ENCODE measurements around the gene TAX1BP3.

The TAX1BP3 gene

GRCh38 chr17:3647769-3648555, 20.4 kb downstream of the TAX1BP3 start:
- peak overlapping the region; percentile 1 to 84 (median 64); a peak in 20 of 22 replicates for H3K4me2 ChIP-seq

DNA sequence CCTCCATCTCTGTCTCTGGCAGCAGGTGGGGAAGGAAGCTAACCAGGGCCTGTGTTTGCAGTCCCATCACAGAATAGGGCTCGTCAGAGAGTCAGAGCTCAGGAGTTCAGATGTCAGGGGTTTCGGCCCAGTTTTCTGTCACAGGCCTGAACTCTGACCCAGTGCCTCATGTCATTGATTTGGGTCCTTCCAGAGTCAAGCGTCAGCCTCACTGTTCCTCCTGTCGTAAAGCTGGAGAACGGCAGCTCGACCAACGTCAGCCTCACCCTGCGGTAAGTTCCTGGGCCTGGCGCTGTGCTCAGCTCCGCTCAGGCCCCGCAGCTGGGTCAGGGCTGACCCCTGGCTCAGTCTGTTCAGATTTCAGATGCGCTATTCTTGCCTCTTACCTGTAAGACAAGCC, 21.1 kb downstream of the TAX1BP3 start:
- no peak for TF ChIP-seq Cebpa-rat (IDR thresholded peaks at IDR 0.05)
- Histone ChIP-seq H4K20me1 (peaks cover 0 to 23% (median 0%) of the 10 kb centered on the region in 11 experiments; a peak in 4 of 22 replicates), H3K27ac (peak overlapping the region in 8 of 11 experiments; percentile 3 to 97 (median 50); a peak in 15 of 22 replicates), H3K9me3 (replicated peaks in 1 of 11) (no peaks in the 10 kb centered on the region), H3K9ac (peak overlapping the region; percentile 4 to 72 (median 34); a peak in 15 of 22 replicates), H3K4me3 (no peak overlapping the region), H3K27me3 (no peaks in the 10 kb centered on the region), H3K4me1 (peaks cover 41 to 62% (median 53%) of the 10 kb centered on the region in 10 experiments), H3K4me2 (peak overlapping the region; percentile 1 to 84 (median 64); a peak in 21 of 22 replicates), H3K36me3 (peaks cover 6 to 92% (median 67%) of the 10 kb centered on the region in 11 experiments; a peak in 21 of 22 replicates)

More at GRCh38 chr17:3647769-3648555, 20.4 kb downstream of the TAX1BP3 start:
- Histone ChIP-seq H3K4me3 (no peak overlapping the region), H3K27me3 (no peaks in the 10 kb centered on the region), H3K9me3 (replicated peaks in 1 of 11) (no peaks in the 10 kb centered on the region), H3K9ac (peak overlapping the region in 9 of 11 experiments; percentile 4 to 72 (median 37); a peak in 15 of 22 replicates), H3K27ac (peak overlapping the region in 8 of 11 experiments; percentile 3 to 97 (median 54); a peak in 15 of 22 replicates), H3K36me3 (peaks cover 6 to 92% (median 67%) of the 10 kb centered on the region in 11 experiments; a peak in 21 of 22 replicates), H4K20me1 (peaks cover 0 to 23% (median 0%) of the 10 kb centered on the region in 11 experiments; a peak in 5 of 22 replicates), H3K4me1 (peaks cover 41 to 55% (median 48%) of the 10 kb centered on the region in 10 experiments)
- TF ChIP-seq Cebpa-rat (IDR thresholded peaks at IDR 0.05): no peak

DNA sequence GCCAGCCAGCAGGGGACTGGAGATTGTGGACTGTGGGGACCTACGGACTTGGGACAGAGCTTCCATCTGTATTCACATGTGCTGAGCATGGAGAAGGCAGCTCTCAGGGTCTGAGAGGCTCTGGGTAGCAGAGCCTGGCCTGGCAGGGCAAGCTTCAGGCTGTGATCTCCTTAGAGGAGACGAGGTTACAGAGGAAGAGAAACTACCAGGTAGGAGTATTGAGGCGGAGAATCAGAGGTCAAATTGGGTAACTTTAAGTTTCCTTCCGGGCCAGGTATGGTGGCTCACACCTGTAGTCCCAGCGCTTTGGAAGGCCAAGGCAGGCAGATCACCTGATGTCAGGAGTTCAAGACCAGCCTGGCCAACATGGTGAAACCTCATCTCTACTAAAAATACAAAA, 23.1 kb downstream of the TAX1BP3 start:
- peaks cover 0 to 23% (median 0%) of the 10 kb centered on the region in 11 experiments; a peak in 4 of 22 replicates for H4K20me1 ChIP-seq
- peak overlapping the region in 5 of 11 experiments; percentile 13 to 72 (median 51); a peak in 10 of 22 replicates for H3K9ac ChIP-seq
- no peak for TF ChIP-seq Cebpa-rat (IDR thresholded peaks at IDR 0.05)
- no peaks in the 10 kb centered on the region for H3K9me3 ChIP-seq (replicated peaks in 1 of 11)
- H3K4me3 ChIP-seq: no peak overlapping the region
- H3K36me3 ChIP-seq: peaks cover 6 to 91% (median 61%) of the 10 kb centered on the region in 11 experiments; a peak in 21 of 22 replicates
- H3K4me2 ChIP-seq: peak overlapping the region in 9 of 11 experiments; percentile 22 to 84 (median 66); a peak in 20 of 22 replicates
- peaks cover 59 to 82% (median 72%) of the 10 kb centered on the region in 10 experiments for H3K4me1 ChIP-seq
- no peaks in the 10 kb centered on the region for H3K27me3 ChIP-seq
- H3K27ac ChIP-seq: peak overlapping the region in 7 of 11 experiments; percentile 9 to 97 (median 63); a peak in 12 of 22 replicates

DNA sequence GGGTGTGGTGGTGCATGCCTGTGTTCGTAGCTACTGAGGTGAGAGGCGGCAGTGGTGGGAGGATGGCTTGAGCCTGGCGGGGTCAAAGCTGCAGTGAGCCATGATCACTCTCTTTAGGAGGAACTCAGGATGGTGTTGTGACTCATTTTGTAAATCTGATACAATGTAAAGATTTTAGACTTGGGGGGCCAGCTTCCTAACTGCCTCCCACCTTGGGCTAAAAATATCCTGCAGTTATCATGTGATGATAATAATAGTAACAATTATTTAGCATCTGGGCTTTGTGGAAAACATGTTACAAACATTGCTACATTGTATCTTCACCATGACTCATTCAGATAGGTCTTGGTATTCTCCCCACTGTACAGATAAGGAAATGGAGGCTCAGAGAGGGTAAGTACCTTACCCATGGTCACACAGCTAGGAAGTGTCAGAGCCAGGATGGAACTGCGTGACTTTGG, 24.5 kb downstream of the TAX1BP3 start:
- Histone ChIP-seq H3K9ac (peak overlapping the region in 1 of 11 experiments; percentile 72; a peak in 1 of 22 replicates), H3K4me1 (peaks cover 73 to 96% (median 86%) of the 10 kb centered on the region in 10 experiments), H3K4me2 (peak overlapping the region in 10 of 11 experiments; percentile 12 to 84 (median 65); a peak in 15 of 22 replicates), H3K4me3 (no peak overlapping the region), H3K27ac (peak overlapping the region in 4 of 11 experiments; percentile 63 to 97 (median 72); a peak in 6 of 22 replicates), H3K9me3 (replicated peaks in 1 of 11) (no peaks in the 10 kb centered on the region), H3K36me3 (peaks cover 6 to 77% (median 47%) of the 10 kb centered on the region in 11 experiments; a peak in 21 of 22 replicates), H3K27me3 (no peaks in the 10 kb centered on the region), H4K20me1 (peaks cover 0 to 23% (median 0%) of the 10 kb centered on the region in 11 experiments; a peak in 4 of 22 replicates)
- no peak for TF ChIP-seq Cebpa-rat (IDR thresholded peaks at IDR 0.05)

DNA sequence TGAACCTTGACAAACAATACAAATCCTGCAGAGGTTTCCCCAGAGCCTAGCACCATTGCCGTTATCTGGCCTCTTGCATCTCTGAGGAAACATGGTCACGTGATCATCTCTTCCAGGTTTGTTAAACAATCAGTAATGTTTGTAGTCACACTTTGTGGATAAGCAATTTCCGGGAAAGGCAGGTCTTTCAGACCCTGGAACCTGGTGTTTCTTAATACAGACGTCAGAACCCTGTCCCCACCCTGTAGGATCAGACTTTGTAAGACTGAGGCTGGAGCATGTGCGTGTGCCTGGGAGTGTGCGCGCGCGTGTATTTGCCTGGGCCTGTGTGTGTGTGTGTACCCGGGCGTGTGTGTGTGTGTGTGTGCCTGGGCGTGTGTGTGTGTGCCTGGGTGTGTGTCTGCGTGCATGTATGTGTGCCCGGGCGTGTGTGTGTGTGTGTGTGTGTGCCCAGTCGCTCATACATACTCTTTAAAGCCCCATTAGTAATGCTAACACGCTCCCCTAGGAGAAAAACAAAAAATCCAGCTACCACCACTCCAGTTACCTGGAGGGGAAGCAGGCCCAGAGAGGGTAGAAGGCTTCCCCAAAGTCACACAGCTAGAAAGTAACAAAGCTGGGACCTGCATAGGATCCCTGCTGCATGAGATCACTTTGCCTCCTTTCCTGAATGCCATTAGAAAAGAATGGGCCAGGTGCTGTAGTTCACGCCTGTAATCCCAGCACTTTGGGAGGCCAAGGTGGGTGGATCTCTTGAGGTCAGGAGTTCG, 26.5 kb downstream of the TAX1BP3 start:
- Histone ChIP-seq H3K4me2 (peak overlapping the region; percentile 21 to 98 (median 84); a peak in 21 of 22 replicates), H3K4me3 (no peak overlapping the region), H3K9me3 (replicated peaks in 1 of 11) (no peaks in the 10 kb centered on the region), H3K9ac (peak overlapping the region in 5 of 11 experiments; percentile 12 to 98 (median 55); a peak in 6 of 22 replicates), H3K27ac (peak overlapping the region in 8 of 11 experiments; percentile 50 to 97 (median 90); a peak in 14 of 22 replicates), H3K27me3 (no peaks in the 10 kb centered on the region), H3K36me3 (peaks cover 0 to 57% (median 29%) of the 10 kb centered on the region in 11 experiments; a peak in 20 of 22 replicates), H4K20me1 (peaks cover 0 to 17% (median 0%) of the 10 kb centered on the region in 11 experiments; a peak in 4 of 22 replicates), H3K4me1 (peaks cover 82 to 100% (median 93%) of the 10 kb centered on the region in 10 experiments)
- no peak for TF ChIP-seq Cebpa-rat (IDR thresholded peaks at IDR 0.05)

- H3K36me3 ChIP-seq: peaks cover 0 to 51% (median 27%) of the 10 kb centered on the region in 11 experiments; a peak in 19 of 22 replicates
- no peaks in the 10 kb centered on the region for H3K27me3 ChIP-seq
- peaks cover 73 to 91% (median 85%) of the 10 kb centered on the region in 10 experiments for H3K4me1 ChIP-seq
- H3K27ac ChIP-seq: peak overlapping the region; percentile 75 to 97 (median 88)
- TF ChIP-seq Cebpa-rat (IDR thresholded peaks at IDR 0.05): no peak
- H3K9ac ChIP-seq: peak overlapping the region; percentile 63 to 98 (median 73); a peak in 21 of 22 replicates
- peaks cover 0 to 8% (median 0%) of the 10 kb centered on the region in 11 experiments; a peak in 4 of 22 replicates for H4K20me1 ChIP-seq
- peak overlapping the region; percentile 78 to 98 (median 89) for H3K4me2 ChIP-seq
- H3K9me3 ChIP-seq (replicated peaks in 1 of 11): no peaks in the 10 kb centered on the region
- peak overlapping the region in 5 of 10 experiments; percentile 1 to 33 (median 21); a peak in 2 of 20 replicates for H3K4me3 ChIP-seq
Observed at GRCh38 chr17:3641014-3641413, 27.4 kb downstream of the TAX1BP3 start.

- Histone ChIP-seq H3K4me3 (peak overlapping the region; percentile 1 to 95 (median 25); a peak in 16 of 20 replicates), H3K27ac (peak overlapping the region; percentile 75 to 97 (median 88)), H3K4me1 (peaks cover 68 to 88% (median 80%) of the 10 kb centered on the region in 10 experiments), H3K27me3 (no peaks in the 10 kb centered on the region), H4K20me1 (peaks cover 0 to 5% (median 0%) of the 10 kb centered on the region in 11 experiments; a peak in 4 of 22 replicates), H3K4me2 (peak overlapping the region; percentile 78 to 98 (median 89)), H3K9ac (peak overlapping the region; percentile 63 to 98 (median 73)), H3K9me3 (replicated peaks in 1 of 11) (no peaks in the 10 kb centered on the region; a peak in 3 of 22 replicates), H3K36me3 (peaks cover 0 to 47% (median 24%) of the 10 kb centered on the region in 11 experiments; a peak in 19 of 22 replicates)
- TF ChIP-seq Cebpa-rat (IDR thresholded peaks at IDR 0.05): peak in 5 of 11 experiments; percentile 23 to 96 (median 68); a peak in 7 of 22 replicates
Observed at GRCh38 chr17:3639981-3640596, 28.3 kb downstream of the TAX1BP3 start.

Data from BLaER1 treated with 17β-estradiol and CSF1 and Interleukin-3, amounts not matched to agents 10 nM and 100 nM (cell line).